ENCODE measurements around the gene LEFTY2.
"Not testable (repeated sequence)": the region's sequence is repeated elsewhere in the genome, so short reads cannot be mapped to it uniquely, and the experiment has no call there.

LEFTY2 gene

DNA sequence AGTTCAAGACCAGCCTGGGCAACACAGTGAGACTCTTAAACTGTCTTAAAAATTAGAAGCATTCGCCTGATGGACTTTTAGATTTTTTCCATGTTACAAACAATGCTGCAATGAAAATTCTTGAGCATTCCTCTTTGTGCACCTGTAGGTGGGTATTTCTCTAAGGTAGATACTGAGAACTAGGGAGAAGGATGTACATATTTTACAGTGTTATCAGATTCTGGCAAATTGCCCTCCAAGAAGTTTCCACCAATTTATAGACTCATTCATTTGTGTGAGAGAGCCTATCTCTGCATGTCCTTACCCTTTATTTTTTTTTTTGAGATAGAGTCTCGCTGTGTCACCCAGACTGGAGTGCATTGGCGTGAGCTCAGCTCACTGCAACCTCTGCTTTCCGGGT, 12.3 kb upstream of the LEFTY2 start:
- DNase-seq, result no peak

DNA sequence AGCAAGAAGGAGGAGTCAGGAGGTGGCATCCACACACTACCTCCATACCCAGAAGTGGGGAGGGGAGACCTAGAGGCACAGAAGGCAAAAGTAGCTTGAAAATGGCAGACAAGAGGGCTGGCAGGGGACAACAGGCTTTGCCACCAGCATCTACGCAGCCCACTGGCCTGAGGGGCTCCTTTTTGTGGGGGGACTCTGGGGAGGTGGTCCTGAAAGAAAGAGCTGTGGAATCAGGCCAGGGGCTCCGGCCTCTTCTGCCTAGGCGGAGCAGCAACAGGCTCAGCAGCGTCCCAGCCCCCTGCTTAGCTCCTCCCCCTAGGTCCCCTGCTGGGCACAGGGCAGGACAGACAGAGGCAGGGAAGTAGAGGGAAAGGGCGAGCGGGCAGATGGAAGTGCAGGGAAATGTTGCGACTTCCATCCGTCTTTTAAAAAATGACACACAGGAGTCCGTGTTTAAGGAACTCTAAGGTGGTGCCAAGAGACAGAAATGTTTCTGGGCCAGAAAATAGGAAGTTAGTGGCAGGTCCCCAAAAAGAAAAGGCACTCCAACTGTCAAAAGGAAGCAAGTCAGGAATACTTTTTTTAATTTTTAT, 10.0 kb upstream of the LEFTY2 start:
- DNase-seq, result no peak

DNA sequence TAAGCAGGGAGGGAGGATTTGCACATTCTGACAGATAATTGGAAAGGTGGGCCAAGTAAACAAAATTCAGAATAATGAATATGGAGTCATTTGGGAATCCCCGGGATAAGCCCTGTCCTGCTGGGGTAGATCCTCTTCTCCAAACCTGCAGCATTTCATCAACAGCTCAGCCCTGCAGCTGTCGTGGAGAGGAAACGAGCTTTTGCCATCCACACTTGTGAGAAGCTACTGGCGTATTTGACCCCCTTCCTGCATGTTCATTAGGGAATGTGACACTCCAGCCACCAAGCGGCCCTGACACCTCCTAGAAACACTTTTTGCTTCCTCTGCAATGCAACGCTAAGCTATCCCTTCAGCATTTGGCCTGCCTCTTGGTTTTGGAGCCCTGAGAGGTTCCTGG, 8.0 kb upstream of the LEFTY2 start:
- no peak for DNase-seq

DNA sequence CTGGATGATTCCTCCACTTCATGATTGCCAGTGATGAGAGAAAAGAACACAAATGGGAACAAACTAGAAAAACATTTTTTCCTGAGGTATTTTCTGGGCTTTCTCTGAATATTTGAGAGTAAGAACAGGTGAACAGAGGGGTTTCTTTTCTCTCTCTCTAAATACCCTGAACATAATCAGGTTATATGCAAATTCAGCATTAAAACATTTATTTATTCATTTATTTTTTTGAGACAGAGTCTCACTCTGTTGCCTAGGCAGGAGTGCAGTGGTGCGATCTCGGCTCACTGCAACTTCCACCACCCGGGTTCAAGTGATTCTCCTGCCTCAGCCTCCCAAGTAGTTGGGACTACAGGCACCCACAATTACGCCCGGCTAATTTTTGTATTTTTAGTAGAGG, 5.8 kb upstream of the LEFTY2 start:
- DNase-seq, result no peak

DNA sequence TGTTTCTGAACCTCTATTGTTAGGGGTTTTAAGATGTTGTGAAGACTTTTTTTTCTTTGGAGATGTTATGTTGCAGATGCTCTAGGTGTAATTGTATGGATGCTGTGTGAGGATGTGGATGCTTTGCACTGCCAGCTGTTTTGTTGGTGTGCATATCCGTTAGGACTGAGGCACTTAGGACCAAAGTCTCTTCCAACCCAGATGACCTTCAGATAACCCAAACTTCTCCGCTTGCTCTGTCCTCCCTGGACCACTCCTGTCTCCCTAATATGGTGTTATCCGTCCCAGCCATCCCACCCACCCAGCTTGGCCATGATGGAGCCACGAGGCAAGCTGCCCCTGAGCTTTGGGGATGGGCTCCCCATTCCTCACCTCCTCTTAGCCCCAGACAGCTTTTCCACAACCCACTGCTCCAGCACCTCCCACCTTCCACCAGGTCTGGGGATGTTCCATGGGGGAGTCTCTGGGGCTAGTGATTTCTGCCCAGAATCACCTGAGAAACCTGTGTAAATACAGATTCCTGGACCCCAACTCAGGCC, 5.1 kb upstream of the LEFTY2 start:
- DNase-seq, result no peak

DNA sequence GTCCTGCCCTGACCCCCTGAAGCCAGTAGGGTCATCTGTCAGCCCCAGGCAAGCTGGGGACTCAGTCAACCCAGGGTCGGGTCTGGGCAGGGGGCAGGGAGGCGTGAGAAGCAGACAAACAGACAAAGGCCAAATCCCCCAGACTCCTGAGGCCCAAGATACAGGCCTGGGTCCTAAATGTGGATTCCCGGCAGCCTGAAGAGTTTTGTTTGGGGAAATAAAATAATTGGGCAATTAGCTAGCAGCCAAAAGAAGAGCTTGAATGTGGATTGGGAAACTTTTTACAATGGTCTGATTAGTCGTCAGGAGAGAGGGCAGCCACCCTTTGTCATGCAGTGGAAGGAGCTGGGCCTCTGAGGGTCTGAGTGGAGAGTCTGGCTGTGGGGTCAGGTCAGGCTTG, 4.5 kb upstream of the LEFTY2 start:
- no peak for DNase-seq

DNA sequence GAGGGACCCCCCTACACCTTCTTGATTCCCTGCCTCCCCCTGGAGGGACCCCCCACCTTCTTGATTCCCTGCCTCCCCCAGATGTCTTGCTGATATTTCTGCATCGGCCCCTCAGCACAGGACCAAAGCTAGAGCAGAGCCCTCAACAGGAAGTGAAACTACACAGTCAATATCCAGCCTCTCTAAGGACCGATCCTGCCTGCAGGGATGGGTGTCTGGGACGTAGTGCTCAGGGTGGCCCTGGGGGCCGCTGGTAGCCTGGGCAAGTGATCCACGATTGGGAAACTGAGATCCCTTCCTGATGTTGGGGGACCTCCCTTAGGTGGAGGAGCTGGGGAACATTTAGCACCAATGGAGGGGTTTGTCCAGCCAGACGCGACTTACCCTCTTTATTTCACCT, 3.9 kb upstream of the LEFTY2 start:
- no peak for DNase-seq

DNA sequence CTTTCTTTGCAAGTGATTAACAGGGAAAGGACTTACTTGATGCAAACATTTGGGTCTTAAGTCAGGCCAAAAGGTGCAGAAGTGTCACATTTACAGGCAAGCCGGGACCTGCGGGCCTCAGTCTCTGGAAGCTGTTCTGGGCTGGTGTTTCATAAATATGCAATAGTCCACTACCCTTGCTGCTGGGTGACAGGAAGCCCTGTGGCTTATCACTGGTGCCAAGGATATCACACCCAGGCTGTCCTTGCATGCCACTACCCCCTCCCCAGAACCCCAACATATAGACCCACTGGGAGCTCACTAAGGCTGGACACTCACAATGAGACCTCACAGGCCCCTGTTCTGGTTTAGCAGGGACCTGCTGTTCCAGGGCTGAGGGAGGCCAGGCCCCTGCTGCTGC, 3.4 kb upstream of the LEFTY2 start:
- DNase-seq, result no peak

DNA sequence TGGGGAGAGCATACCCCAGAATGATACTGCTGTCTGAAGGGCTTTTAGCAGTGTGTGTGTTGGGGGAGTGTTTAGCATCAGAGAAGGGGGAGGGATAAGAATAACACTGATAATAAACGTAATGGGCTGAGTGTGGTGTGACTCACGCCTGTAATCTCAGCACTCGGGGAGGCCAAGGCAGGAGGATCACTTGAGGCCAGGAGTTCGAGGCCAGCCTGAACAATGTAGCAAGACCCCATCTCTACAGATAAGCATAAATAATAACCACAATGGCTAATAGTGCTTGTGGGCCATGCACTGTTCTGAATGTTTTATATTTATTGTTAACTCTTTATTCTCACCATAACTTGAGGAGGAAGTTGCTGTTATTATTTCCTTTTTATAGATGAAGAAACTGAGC, 2.6 kb upstream of the LEFTY2 start:
- no peak for DNase-seq

DNA sequence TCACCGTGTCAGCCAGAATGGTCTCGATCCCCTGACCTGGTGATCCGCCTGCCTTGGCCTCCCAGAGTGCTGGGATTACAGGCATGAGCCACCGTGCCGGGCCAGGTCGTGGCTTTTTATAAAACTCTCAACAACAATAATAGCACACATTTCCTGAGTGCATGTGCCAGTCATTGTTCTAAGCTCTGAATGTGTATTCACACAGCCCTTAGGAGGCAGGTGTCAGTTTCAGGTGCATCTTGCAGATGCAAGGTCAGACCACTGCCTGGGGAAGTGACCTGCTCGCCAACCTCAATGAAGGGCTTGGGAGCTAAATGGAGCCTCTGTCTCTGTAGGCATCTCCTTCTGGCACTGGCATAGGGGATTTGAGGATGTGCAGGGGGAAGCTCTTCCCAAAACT, 1.6 kb upstream of the LEFTY2 start:
- DNase-seq, result no peak

DNA sequence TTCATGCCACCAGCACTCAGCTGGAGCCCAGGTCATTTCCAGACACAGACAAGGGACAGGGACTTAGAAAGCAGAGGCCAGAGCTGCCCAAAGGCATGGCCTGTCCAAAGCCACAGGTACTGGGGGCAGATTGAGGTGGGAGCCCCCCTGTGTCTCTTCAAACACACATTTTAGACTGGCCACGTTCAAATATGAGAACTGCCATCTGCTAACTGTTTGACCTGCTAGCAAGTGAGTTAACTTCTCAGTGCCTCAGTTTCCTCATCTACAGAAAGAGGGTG, 862 bp upstream of the LEFTY2 start:
- no peak for DNase-seq

DNA sequence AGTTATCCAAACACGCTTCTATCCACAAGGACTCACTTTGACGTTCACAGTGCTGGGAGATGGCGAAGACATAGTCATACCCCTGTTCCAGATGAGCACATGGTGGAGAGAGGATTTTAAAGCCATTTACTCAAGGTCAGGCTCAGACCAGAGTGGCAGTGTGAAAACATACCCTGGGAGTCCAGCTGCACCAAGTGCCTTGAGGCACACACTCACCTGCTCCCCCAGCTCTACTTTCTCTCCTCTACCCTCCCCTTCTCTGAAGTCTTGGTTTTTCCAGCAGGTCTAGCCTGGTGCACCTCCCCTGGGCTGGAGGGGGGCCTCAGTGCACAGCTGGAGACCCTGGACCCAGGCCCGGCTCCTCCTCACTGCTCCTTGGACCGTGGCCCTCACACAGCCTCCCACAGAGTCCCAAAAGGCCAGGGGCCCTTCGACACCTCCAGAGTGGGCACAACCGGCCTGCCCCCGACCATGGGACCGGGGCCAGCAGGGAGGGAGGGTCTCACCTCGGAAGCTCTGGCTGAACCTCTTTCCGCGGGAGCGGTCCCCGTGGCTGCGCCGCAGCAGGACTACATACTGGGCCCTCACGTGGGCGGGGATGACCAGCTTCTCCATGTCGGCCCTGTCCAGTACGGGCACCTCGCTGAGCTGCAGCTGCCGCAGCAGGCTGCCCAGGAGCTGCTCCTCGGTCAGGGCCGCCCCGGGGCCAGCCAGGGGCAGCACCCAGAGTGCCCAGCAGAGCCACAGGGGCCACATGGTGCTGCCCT, 452 bp downstream of the LEFTY2 start:
- no peak for DNase-seq

DNA sequence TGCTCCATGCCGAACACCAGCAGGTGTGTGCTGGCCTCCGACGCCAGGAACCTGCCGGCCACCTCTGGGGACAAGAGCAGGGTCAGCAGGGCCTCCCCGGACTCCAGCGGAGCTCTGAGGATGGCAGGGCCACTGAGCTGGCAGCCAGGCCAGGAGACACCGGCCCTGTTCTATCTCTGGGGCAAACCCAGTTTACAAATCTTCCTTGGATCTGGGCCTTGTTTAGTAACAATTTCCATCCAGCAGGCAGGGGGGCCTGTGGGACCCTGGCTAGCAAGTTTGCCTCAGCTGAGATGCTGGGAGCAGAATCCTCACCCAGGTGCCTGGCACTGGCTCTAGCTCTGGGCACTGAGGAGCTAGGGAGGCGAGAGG, 1.1 kb downstream of the LEFTY2 start:
- not testable (repeated sequence) for DNase-seq

DNA sequence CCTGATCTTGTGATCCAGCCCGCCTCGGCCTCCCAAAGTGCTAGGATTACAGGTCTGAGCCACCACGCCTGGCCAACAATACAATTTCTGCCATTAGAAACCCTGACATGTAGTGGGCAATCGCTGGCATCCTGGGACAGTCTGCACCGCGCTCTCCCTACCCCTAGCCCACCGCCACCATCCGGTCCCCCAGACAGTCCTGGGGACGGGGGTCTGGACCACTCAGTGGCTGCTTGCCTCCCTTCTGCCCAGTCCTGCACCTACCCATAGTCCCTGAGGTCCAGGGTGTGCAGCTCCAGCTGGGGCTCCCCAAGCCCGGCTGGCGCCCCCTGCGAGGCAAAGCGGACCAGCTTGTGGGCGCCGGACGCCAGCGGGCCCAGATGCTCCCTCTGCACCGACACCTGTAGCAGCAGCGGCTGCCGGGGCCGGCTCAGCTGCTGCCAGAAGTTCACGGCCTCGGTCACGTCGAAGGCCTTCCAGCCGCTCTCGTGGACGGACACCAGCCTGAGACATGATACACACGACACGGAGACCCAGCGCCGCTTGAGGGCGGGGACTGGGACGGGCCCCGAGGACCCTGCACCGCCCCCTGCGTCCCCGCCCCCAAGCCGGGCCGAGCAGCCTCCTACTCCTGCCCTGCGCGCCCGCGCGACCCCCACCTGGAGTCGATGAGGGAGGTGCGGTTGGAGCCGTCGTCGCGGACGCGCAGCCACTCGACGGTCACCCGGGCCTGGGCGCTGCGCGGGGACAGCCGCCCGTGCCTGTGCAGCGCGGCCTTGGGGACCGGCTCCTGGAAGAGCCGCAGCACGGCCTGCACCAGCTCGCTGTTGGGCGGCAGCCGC, 1.7 kb downstream of the LEFTY2 start:
- not testable (repeated sequence) for DNase-seq

DNA sequence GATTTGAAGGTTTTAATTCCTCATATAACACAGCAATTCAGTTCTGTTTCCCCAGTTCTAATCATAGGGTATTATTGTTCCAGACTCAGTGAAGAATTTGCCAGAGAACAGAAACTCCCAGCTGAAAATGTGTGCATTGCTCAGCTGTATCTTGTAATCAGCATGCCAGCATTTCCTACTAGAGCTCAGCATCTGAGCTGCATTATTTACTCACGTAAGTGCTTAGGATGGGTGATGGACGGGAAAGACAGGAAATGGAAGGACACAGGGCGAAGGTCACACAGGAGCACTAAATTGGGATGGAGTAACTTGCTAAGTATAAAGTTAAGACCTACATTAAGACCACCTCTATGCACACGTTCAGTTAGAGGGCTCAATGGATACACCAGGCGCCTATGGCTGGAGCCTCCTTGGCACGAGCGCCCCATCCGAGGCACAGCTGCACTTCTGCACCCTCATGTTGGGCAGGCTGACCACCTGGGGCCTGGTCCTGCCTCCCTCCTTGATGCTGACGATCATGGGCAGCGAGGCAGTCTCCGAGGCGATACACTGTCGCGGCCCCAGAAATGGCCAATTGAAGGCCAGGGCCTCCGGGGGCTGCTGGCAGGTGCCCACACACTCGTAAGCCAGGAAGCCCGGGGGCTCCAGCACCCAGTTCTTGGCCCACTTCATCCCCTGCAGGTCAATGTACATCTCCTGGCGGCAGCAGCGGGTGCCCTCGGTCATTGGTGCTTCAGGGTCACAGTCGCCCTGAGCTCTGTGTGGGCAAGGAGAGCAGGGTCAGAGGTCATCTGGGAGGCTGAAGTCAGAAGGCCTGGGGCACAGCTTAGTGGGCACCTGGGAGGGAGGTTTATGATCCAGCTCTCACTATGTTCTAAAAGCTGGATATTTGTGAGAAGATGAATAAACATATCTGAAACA, 3.7 kb downstream of the LEFTY2 start:
- DNase-seq, result peak; percentile 17

DNA sequence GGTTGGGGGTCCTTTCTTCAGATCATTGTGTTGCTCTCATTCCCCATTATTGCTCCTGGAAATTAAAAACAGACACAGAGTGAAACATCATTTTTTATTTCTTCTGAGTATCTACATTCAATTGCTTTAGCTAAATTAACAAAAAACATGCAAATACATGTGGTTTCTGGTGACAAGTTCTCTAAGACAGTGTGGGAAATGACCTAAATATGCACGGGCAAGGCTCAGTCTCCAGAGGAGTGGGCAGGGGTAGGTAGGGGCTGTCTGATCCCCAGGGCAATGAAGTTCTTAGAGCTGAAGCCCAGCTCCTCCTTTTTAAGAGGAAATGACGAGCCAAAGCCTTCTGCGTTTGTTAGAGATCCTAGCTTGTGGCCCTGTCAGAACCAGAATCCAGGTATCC, 4.5 kb downstream of the LEFTY2 start:
- no peak for DNase-seq

DNA sequence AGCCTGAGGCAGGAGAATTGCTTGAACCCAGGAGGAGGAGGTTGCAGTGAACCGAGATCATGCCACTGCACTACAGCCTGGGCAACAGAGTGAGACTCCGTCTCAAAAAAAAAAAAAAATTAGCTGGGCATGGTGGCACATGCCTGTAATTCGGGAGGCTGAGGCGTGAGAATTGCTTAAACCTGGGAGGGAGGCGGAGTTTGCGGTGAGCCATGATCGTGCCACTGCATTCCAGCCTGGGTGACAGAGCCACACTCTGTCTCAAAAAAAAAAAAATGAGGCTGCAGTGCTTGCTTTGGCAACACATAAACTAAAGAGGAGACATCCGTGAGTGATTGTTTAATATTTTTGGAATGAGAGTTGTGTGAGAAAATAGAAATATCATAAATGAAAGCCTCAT, 4.9 kb downstream of the LEFTY2 start:
- not testable (repeated sequence) for DNase-seq

DNA sequence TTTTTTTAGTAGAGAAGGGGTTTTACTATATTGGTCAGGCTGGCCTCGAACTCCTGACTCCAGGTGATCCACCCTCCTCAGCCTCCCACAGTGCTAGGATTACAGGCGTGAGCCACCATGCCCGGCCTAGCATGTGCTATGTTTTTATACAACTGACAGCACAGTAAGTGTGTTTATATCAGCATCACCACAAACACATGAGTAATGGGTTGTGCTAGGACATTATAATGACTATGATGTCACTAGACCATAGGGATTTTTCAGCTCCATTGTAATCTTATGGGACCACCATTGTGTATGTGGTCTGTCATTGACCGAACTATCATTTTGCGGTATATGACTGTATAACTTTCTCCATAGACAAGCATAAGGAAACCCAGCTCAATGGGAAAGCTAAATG, 6.3 kb downstream of the LEFTY2 start:
- DNase-seq, result no peak

DNA sequence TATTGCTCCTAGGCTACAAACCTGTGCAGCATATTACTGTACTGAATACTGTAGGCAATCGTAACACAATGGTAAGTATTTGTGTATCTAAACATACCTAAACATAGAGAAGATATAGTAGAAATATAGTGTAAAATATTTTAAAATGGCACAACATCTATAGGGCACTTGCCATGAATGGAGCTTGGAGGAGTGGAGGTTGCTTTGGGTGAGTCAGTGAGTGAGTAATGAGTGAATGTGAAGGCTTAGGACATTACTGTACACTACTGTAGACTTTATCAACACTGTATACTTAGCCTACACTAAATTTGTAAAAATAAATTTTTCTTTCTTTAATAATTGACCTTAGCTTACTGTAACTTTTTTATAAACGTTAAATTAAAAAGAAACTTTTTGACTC, 7.9 kb downstream of the LEFTY2 start:
- no peak for DNase-seq

DNA sequence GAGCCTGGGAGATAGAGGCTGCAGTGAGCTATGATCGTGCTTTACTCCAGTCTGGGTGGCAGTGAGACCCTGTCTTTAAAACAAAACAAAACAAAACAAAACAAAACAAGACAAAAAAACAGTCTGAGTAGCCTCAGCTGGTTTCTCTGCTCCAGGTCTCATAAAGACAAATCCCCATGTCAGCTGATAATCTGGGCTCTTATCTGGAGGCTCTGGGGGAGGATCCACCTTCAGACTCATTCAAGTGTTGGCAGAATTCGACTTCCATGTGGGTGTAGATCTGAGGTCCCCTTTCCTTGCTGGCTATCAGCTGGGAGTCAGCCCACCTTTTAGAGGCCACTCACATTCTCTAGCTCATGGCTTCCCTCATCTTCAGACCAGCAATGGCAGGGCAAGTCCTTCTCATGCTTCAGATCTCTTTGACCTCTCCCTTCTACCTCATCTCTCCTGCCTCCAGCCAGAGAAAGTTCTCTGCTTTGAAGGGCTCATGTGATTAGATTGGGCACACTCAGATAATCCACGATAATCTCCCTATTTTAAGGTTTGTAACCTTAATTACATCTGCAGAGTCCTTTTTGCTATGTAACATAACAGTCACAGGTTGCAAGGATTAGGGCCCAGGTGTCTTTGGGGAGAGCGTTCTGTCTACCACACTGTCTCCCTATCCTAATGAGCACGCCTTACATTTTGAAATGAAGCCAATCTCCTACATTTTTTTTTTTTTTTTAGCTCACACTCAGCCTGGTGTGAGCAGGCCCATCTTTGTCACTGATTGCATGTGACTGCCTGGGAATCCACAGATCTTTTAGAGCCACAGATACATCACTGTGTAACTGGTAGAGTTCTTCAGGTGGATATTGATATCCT, 9.5 kb downstream of the LEFTY2 start:
- DNase-seq, result no peak

DNA sequence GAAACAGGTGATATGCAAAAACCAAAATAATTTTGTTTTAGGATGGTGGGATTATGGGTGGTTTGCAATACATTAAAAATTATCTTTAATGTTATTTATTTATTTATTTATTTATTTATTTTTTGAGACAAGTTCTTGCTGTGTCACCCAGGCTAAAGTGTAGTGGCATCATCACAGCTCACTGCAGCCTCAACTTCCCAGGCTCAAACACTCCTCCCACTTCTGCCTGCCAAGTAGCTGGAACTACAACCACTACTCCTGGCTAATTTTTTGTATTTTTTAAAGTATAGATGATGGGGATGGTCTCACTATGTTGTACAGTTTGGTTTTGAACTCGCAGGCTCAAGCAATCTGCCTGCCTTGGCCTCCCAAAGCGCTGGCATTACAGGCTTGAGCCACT, 10.5 kb downstream of the LEFTY2 start:
- DNase-seq, result no peak

DNA sequence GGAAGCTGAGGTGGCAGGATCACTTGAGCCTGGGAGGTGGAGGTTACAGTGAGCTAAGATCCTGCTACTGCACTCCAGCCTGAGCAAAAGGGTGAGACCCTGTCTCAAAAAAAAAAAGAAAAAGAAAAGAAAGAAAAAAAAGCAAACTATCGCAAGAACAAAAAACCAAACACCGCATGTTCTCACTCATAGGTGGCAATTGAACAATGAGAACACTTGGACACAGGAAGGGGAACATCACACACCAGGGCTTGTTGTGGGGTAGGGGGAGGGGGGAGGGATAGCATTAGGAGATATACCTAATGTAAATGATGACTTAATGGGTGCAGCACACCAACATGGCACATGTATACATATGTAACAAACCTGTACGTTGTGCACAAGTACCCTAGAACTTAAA, 11.6 kb downstream of the LEFTY2 start:
- DNase-seq, result not testable (repeated sequence)

All from NCI-H510A (cell line).